GM18861 (cell line): ENCODE results near the gene GALNT9.
"Not testable (repeated sequence)": the region's sequence is repeated elsewhere in the genome, so short reads cannot be mapped to it uniquely, and the experiment has no call there.

Experiments used
- ATAC-seq: cut with Tn5 transposase; IDR thresholded peaks from one replicate; pipeline ENCODE4 v1.9.1; 2021; ENCODE audit not compliant: unreplicated experiment

The GALNT9 gene

GRCh38 chr12:132295561-132295960 lies 33.8 kb downstream of the GALNT9 start:
- not testable (repeated sequence) for ATAC-seq

DNA sequence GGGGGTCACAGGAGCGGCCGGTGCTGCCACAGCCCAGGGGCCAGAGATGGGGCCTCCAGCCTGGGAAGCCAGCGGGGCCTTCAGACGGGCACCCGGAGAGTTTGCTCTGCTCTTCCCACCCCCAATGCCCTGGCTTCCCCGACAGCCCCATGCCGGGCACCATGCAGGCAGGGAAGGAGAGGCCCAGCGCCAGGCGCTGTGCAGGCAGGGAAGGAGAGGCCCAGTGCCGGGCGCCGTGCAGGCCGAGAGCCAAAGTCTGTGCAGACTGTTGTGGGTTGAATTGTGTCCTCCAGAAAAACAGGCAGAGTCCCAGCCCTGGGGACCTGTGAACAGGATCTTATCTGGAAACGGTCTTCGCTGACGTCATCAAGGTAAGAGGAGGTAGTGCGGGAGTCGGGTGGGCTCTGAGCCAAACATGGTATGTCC lies 34.3 kb downstream of the GALNT9 start:
- ATAC-seq, result no peak

- no peak for ATAC-seq
These were observed 35.0 kb downstream of the GALNT9 start for GRCh38 chr12:132294121-132295034.

- ATAC-seq, result no peak
These were observed 36.8 kb downstream of the GALNT9 start for GRCh38 chr12:132292328-132293319.

- no peak for ATAC-seq
These were observed 37.8 kb downstream of the GALNT9 start for GRCh38 chr12:132291402-132292175.

DNA sequence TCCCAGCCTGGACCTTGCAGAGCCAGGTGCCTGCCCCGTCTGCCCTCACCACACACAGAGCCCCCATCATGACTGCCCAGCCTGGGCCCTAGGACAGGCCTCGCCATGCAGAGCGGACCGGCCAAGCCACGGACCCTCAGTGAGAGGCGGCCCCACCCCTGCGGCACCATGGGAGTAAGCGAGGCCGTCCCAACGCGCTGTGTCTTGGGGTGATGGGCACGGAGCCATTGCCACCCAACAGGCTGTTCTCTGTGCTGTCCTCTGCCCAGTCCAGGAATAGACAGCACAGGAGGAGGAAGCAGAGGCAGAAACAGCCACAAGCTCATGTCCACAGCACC lies 39.2 kb downstream of the GALNT9 start:
- ATAC-seq, result no peak

- ATAC-seq, result no peak
These were observed 39.8 kb downstream of the GALNT9 start for GRCh38 chr12:132289356-132290202.

GRCh38 chr12:132288516-132289215 lies 40.7 kb downstream of the GALNT9 start:
- ATAC-seq, result no peak

DNA sequence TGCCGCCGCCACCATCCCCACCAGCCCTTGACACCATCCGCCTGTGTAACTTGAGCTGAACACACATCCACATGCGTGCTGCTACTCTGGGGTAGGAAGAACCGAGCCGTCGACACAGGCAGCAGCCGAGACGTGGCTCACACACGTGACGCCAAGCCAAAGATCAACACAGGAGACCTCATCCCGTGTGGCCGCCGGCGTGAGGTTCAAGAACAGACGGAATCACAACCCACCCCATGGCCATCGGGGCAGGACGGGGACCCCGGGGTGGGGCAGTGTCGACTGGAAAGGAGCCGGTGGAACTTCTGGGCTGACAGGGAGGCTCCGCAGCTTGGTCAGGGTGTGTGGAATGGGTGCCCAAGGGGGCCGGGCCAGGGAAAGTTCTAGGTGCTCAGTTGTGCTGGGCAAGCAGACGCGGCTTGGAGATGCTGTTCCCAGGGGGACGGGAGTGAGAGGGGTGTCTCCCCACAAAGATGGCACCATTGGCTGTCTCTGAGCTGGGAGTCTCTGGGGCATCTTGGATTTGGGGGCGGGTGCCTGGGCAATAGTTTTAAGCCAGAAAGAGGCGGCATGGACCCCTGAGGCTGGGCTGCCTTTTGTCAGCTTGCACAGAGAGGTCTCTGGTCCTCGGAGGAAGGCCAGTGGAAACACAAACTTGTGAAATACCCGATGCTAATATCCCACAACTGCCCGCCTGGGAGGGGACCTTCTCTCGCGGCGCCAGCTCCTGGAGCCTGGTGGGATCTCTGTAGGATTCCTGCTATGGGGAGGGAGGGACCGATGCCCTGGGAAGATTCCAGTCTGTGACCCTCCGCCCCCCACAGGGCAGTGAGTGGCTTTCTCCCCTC lies 41.8 kb downstream of the GALNT9 start:
- ATAC-seq, result no peak

DNA sequence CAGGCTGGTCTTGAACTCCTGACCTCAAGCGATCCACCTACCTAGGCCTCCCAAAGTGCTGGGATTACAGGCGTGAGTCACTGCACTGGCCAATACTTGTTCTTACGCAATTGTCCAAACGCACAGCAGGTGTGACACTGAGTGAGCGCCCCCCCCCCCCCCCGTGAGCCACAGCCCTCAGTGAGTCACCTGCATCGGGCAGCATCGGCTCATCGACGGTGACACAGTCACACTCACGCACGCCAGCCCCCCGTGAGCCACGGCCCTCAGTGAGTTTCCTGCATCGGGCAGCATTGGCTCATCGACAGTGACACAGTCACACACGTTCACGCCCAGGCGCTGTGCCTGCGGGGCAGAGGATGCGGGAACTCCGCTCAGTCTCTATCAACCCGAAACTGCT lies 42.5 kb downstream of the GALNT9 start:
- no peak for ATAC-seq

- ATAC-seq, result no peak
These were observed 43.3 kb downstream of the GALNT9 start for GRCh38 chr12:132285991-132286681.

- no peak for ATAC-seq
These were observed 44.3 kb downstream of the GALNT9 start for GRCh38 chr12:132284827-132285741.

DNA sequence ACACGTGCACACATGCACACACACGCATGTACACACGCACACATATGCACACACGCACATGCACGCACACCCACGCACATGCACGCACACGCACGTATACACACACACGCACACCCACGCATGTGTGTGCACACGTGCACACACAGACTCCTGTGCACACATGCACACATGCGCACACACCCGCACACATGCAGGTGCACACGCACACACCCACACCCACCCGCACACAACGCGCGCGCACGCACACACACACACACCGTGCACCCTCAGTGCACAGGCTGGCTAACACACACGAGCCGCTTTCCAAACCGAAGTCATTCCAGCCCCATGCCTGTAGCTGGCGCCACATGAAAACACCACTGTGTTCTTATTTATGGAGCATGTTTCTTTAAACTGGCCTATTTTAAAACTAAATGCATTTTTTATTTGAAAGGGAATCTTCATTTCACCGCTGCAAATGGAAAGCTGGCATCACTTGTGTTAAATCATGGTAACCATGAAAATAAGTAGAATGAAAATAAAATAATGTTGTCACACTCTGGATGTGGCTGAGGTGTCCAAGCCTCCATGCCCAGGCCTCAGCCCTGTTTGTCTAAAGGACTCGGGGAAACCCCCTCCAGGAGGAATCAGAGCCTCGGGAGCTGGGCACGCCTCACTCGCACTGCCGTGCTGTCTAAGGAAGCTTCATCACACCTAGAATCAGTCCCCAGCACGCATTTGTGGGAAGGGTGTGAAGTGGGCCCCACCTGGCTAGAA lies 45.1 kb downstream of the GALNT9 start:
- ATAC-seq, result no peak

- no peak for ATAC-seq
These were observed 46.2 kb downstream of the GALNT9 start for GRCh38 chr12:132282950-132283771.
